ENCODE data around the gene PCDHGA7.
"Not testable (repeated sequence)": the region's sequence is repeated elsewhere in the genome, so short reads cannot be mapped to it uniquely, and the experiment has no call there.

PCDHGA7 gene

GRCh38 chr5:141382469-141383294 is at the start of gene PCDHGA7:
Gene PCDHGA7 (plus strand): TSS chr5:141382742. CDS start chr5:141382900, 158 bp downstream.
- no peak for DNase-seq
- no peaks in the 10 kb centered on the region for H3K27me3 ChIP-seq (ENCODE audit: insufficient read depth, low read depth, severe bottlenecking)
- TF ChIP-seq, protein P1, sequence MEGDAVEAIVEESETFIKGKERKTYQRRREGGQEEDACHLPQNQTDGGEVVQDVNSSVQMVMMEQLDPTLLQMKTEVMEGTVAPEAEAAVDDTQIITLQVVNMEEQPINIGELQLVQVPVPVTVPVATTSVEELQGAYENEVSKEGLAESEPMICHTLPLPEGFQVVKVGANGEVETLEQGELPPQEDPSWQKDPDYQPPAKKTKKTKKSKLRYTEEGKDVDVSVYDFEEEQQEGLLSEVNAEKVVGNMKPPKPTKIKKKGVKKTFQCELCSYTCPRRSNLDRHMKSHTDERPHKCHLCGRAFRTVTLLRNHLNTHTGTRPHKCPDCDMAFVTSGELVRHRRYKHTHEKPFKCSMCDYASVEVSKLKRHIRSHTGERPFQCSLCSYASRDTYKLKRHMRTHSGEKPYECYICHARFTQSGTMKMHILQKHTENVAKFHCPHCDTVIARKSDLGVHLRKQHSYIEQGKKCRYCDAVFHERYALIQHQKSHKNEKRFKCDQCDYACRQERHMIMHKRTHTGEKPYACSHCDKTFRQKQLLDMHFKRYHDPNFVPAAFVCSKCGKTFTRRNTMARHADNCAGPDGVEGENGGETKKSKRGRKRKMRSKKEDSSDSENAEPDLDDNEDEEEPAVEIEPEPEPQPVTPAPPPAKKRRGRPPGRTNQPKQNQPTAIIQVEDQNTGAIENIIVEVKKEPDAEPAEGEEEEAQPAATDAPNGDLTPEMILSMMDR (IDR thresholded peaks at IDR 0.05; ENCODE audit: low read depth, low read length) = no peak
- H3K27ac ChIP-seq = no peak within 1 kb of the TSS
- no peak within 1 kb of the TSS for H3K4me3 ChIP-seq (ENCODE audit: low read depth, low read length)
- H3K9me3 ChIP-seq (ENCODE audit: severe bottlenecking) = peaks cover 13% of the 10 kb centered on the region
- H3K36me3 ChIP-seq = no peaks in the 10 kb centered on the region

- Histone ChIP-seq H3K36me3 (no peaks in the 10 kb centered on the region), H3K27ac (no peak within 1 kb of the TSS), H3K4me3 (ENCODE audit: low read depth, low read length) (no peak within 1 kb of the TSS), H3K9me3 (ENCODE audit: severe bottlenecking) (peaks cover 14% of the 10 kb centered on the region), H3K27me3 (ENCODE audit: insufficient read depth, low read depth, severe bottlenecking) (no peaks in the 10 kb centered on the region)
- DNase-seq = peak; percentile 25
- TF ChIP-seq, protein P1 (IDR thresholded peaks at IDR 0.05; ENCODE audit: low read depth, low read length) = peak; percentile 63
These were observed 43.8 kb upstream of the PCDHGA7 start, which contains the start of gene PCDHGA2 for GRCh38 chr5:141338538-141339306. Gene PCDHGA2 (plus strand): TSS chr5:141338760.

- H3K4me3 ChIP-seq (ENCODE audit: low read depth, low read length); H3K27ac ChIP-seq; H3K36me3 ChIP-seq; DNase-seq; H3K27me3 ChIP-seq (ENCODE audit: insufficient read depth, low read depth, severe bottlenecking): not testable (repeated sequence)
- peaks cover 23% of the 10 kb centered on the region for H3K9me3 ChIP-seq (ENCODE audit: severe bottlenecking)
These were observed 41.7 kb upstream of the PCDHGA7 start for GRCh38 chr5:141340781-141341354.

DNA sequence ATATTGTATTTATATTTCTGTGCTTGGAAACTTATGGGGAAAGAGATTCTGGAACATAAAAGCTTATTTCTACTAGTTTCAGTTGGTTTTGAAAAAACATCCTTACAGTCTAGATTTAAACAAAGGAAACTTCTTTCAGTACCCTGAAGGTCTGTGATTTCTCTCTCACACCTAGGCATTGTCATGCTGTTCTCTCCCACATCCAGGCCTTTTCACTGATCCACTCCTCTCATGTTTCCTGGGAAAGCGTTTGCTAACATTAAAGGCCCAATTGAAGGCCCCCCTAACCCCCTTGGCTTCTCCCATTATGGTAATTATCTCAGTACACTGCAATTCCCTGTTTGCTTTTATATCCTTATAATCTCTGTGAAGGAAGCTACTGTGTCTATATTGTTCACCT is 39.8 kb upstream of the PCDHGA7 start:
- peaks cover 23% of the 10 kb centered on the region for H3K9me3 ChIP-seq (ENCODE audit: severe bottlenecking)
- H3K36me3 ChIP-seq = no peaks in the 10 kb centered on the region
- TF ChIP-seq, protein P1 (IDR thresholded peaks at IDR 0.05; ENCODE audit: low read depth, low read length) = no peak
- no peak overlapping the region for H3K4me3 ChIP-seq (ENCODE audit: low read depth, low read length)
- no peaks in the 10 kb centered on the region for H3K27me3 ChIP-seq (ENCODE audit: insufficient read depth, low read depth, severe bottlenecking)
- H3K27ac ChIP-seq = no peak overlapping the region
- no peak for DNase-seq

GRCh38 chr5:141343242-141343952 is 39.1 kb upstream of the PCDHGA7 start, which contains the start of gene PCDHGA3:
Gene PCDHGA3 (plus strand): TSS chr5:141343829. CDS start chr5:141344034, 205 bp downstream.
- no peaks in the 10 kb centered on the region for H3K27me3 ChIP-seq (ENCODE audit: insufficient read depth, low read depth, severe bottlenecking)
- no peak within 1 kb of the TSS for H3K27ac ChIP-seq
- TF ChIP-seq, protein P1 (IDR thresholded peaks at IDR 0.05; ENCODE audit: low read depth, low read length) = peak; percentile 36; the same call in 1 of the 2 replicates
- no peak for DNase-seq
- no peaks in the 10 kb centered on the region for H3K36me3 ChIP-seq
- H3K4me3 ChIP-seq (ENCODE audit: low read depth, low read length) = no peak within 1 kb of the TSS
- H3K9me3 ChIP-seq (ENCODE audit: severe bottlenecking) = peaks cover 23% of the 10 kb centered on the region
